Activated effector memory CD4-positive, alpha-beta T cell treated with anti-CD3 and anti-CD28 coated beads, Interleukin-2, amount 50 U/mL, for 16 hours (primary cell): ENCODE measurements around the gene DDN.

Source experiments
- DNase-seq: peaks from one replicate; pipeline ENCODE4 v3.0.0-alpha.2; 2020

DDN gene

DNA sequence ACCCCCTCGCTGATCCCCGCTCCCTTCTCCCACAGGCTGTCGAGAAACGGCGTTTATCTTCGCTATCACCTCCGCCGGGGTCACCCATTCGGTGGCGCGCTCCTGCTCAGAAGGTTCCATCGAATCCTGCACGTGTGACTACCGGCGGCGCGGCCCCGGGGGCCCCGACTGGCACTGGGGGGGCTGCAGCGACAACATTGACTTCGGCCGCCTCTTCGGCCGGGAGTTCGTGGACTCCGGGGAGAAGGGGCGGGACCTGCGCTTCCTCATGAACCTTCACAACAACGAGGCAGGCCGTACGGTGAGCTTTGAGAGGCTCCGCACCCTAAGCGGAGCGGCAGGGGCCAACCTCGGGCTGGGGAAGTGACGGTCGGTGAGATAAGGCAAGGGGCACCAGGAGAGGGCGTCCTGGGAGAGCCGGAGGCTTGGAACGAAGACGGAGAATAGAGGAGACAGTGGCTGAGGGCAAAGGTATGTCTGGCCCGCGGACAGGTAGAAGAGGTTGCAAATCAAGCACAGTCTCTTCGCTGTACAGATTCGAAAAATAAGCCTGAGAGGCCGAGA is 18.7 kb downstream of the DDN start:
- DNase-seq, result peak; percentile 75

DNA sequence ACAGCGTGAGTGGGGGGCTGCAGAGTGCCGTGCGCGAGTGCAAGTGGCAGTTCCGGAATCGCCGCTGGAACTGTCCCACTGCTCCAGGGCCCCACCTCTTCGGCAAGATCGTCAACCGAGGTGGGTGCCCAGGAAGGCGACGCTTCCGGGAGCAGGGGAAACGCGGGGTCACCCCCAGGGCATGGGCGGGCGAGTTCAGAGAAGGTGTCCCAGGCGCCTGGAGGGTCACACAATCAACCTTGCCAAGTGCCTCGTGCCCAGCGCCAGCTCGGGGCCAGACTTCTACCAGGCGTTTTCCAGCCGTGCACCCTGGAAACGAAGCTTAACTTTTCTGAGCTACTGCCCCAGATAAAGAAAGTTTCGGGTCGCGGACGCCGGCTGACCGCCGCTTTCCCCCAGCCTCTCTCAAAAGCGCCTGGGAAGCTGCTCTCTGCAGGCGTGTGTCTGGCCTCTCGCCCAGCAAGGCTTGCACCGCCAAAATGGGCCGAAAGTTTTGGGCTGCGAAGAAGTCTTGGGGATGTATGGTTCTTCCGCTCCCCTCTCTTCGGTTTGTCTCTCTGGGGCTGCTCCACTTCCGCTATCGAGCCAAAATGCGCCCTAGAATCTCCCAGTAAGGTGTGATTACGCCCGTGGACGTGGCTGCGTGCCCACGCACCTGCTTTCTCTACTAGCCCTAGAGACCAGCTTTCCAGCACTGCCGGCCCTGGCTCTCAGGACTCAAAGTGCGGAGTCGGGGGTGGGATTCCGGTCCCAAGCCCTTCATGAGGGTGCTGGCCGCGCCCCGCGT is 19.4 kb downstream of the DDN start:
- peak; percentile 80 for DNase-seq

DNA sequence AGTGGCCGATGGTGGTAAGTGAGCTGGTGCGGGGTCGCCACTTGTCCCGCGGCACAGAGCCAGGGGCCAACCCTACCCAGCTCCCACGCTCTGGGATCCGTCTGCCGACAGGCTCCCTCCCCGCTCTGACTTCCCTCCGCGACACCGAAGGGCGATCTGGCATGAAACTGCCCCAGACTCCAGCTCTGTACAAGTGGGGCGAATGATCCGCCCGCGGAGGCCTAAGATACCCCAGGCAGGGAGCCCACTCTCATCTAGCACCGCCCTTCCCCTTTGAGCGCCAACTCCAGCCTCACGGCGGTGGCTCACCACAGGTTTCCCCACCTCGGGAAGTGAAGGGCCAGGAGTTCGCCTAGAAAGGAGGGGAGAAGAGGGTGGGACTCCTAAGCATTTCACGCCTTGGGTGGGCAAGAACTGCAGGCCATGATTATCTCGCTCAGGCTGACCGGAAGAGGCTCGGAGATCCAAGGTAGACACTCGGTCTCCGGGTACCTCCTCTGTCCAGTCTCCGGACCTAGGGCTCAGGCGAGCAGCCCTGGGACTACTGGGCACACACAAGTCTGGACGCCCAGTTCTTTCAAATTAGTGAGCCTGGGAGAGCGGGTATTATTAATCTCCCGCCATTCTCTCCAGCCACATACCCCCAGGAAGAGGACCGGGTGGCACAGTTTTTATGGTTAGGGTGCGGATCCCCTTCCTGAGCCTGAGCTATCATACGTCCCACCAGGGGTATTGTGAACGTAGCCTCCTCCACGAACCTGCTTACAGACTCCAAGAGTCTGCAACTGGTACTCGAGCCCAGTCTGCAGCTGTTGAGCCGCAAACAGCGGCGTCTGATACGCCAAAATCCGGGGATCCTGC is 20.2 kb downstream of the DDN start:
- DNase-seq, result peak; percentile 66

DNA sequence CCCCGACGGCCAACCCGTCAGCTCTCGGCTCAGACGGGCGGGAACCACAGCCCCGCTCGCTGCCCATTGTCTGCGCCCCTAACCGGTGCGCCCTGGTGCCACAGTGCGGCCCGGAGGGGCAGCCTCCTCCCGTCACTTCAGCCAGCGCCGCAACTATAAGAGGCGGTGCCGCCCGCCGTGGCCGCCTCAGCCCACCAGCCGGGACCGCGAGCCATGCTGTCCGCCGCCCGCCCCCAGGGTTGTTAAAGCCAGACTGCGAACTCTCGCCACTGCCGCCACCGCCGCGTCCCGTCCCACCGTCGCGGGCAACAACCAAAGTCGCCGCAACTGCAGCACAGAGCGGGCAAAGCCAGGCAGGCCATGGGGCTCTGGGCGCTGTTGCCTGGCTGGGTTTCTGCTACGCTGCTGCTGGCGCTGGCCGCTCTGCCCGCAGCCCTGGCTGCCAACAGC is 20.9 kb downstream of the DDN start, which contains the start of gene WNT1:
Gene WNT1 (plus strand): TSS at position 32 of the 450 bp plus-strand sequence. CDS start 329 bp downstream, at position 361.
- no peak for DNase-seq

DNA sequence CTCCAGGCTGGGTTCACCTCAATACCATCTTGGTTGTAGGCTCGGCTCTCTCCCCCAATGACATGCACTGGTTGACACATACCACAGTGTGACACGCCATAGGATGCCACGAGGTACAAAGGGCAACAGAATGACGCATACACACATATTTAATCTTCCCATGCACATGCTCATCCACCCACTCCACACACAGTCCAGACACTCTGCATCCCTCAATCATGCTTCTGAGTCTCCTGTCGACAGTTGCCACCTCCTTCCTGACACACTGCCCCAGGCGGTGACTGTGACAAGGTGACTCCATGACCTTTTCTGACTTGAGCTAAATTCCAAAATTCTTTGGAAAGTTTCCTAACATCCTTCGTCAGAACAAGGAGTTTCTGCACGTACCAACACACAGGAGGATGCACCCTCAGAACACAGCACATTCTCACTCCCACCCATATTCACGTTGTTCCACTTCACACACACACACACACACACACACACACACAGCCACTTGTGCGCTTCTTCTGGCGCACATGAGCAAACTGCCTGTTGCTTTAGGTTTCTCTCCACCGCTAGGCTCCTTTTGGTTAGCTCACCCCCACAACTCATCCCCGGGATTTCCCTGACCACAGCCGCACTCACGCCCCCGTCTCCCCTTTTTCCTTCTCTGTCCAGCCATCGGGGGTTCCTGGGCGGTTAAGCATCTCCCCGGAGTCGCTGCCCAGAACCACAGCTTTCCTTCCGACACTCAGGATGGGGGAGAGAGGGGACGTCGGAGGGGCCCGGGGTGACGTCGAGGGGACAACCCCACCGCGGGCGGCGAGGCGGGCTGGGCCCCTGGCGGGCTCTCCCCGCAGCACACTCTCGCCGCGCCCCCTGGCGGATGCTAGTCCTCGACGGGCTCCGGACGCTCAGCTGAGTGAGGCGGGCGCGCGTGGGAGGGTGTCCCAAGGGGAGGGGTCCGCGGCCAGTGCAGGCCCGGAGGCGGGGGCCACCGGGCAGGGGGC is 21.6 kb downstream of the DDN start:
- DNase-seq, result peak; percentile 93

DNA sequence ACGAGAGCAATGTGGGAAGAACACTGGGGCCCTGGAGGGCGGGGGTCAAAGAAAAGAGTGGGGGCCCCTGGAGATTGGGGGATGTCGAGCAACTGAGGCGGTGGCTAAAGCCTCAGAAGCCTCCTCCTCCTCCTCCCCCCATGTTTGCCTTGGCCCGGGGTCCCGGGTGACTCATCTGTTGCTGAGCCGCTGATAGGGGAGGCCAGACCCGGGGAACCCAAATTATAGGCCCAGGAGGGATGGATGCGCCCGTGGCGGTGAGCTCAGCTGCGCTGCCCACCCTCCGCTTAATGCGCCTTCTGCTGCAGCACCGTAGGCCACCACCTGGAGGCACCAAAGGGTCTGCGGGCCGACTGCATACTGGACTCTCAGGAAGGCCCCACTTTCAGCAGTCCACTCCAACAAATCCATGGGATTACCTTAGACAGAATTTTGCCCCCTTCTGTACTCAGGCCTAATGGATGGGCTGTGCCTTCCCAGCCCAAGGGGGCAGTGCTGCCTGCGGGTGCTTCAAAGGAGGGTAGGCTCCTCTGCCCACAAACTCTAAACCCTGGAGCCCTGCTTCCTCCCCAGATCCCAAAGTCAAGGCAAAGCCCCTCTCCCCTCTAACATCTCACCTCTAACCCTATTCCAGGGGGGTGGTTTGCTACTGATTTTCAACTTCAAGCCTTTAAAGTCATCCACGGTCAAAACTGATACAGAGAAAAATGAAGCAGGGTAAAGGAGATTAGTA is 25.1 kb downstream of the DDN start:
- peak; percentile 75 for DNase-seq

DNA sequence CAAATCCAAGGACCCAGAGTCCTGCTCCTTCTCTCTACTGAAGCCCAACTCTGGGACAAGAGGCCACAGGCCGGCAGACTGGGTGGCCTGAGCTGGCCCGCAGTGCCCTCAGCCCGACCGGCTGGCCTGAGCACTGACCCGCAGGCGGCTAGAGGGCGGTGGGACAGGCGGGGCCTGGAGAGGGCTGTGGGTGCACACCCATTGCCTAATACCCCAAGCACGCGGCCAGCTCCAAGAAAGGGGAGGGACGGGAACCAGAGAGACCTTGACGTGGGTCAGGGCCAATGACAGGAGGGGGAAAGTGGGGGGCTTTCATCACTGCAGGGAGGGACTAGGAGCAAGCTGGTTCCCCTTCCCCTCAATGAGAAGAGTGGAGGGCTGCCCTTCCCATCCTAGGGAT is 25.6 kb downstream of the DDN start:
- DNase-seq, result no peak

DNA sequence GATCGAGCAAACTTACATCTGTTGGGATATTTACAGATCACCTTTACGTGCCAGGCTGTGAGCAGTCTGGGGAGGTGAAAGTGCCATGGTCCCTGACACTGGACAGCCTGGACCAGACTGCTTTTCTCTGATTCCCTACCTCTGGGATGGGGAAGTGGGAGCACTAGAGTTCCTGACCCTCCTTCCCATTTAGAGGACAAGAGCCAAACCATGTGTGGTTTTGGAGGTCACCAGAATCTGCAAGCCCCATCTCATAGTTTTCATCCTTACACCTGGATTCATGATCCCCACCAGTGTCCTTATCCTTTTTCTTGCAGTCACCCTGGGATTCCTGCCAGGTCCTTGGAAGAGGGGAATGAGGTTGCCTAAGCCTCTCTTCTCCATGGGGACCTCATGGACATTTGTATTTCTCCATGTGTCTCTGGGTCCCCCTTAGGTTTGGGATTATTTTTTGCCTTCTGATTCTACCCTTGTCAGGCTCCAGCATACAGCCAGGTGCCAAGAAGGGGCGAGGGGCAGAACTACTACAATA is 26.2 kb downstream of the DDN start:
- no peak for DNase-seq

DNA sequence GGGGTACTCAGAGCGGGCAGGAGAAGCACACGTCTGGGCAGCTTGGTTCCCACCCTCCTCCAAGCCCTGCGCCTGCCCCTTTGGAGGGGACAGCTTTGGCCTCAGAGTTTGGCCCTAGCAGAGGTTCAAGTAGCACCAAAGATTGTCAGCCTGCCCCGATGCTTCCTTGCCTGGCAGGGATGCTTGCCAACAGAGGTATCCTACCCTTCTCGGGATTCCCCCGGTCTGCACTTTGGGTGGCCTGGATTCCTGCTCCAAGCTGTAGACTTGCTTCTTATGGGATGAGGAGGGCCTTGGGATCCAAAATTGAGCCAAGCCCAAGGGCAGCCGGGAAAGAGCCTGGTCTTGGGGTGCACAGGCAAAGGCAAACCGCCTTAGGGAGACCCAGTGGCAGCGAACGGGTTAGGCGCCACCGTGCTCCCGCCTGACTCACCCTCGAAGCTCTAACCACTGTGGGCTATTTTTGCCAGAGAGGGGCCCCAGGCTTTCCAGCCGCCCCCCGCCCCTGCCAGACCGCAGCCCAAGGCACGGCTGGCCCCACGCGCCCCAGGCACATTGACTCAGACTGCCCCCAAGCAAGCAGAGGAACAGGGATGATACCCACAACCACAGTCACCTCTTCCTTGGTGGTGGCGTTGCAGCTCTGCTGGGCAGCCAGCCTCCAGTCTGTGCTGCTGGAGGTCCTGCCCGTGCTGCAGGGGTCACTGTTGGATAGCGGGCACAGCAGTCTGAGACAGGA is 26.8 kb downstream of the DDN start:
- peak; percentile 74 for DNase-seq

DNA sequence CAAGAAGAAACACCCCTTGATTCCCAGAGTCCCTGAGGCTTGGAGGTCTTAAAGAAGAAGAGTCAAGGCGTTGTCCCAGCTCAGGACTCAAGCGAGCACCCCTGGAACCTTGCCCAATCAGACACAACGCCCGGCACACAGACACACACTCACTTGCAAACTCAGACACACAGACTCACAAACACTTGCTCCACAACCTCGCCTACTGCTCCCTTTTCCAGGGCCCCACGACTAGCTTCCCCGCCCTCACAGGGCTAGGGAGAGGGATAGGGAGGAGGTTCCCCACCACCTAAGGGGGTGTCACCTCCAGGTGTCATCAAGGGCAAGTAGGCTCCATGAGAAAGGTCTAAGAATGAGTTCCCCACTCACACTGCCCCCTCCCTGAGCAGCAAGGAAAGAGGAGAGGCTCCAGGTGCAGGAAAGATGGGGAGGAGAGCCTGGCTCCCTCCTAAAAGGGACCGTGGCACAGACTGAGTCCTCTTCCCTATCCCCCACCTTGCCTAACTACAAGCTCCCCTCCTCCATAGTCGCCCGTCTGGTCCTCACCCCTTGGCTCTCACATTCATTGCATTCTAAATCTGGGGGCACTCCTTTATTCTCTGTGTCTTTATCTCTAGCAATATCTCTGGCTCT is 28.4 kb downstream of the DDN start:
- DNase-seq, result no peak

DNA sequence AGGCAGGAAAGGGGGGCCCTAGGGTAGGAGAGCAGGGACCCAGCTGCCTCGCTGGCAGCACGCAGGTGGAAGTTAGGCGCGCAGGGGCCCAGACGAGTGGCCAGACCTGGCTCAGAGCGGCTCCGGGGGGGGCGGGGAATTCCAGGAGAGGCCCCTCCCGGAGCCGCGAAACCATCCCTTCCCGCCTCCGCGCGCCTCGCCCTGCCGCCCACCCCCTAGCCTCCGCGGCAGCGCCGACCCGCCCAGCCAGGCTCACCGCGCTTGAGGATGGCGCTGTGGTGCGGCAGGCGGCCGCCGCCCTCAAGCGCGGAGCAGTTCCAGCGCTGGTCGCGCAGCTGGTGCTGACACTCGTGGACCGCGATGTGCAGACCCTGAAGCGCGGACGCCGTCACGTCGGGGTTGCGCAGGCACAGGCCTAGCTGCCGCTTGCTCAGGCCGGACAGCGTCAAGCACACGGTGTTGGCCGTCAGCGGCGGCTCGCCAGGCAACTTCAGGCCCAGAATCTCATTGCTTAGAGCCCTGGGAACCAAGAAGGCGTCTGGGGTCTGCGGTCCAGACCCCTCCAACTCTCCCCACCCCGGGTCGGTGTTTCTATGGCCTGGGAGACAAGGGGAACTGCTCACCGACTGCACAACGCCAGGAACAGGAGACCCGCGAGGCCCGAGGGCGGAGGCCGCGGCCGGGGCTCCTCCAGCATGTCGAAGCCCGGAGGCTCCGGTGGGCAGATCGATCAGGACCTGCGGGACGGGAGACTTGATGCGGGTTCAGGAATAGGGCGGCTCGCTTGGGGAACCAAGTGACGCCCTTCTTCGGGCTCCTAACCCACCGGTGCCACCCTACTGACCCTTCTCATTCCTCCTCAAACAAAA is 29.1 kb downstream of the DDN start:
- peak; percentile 79 for DNase-seq

DNA sequence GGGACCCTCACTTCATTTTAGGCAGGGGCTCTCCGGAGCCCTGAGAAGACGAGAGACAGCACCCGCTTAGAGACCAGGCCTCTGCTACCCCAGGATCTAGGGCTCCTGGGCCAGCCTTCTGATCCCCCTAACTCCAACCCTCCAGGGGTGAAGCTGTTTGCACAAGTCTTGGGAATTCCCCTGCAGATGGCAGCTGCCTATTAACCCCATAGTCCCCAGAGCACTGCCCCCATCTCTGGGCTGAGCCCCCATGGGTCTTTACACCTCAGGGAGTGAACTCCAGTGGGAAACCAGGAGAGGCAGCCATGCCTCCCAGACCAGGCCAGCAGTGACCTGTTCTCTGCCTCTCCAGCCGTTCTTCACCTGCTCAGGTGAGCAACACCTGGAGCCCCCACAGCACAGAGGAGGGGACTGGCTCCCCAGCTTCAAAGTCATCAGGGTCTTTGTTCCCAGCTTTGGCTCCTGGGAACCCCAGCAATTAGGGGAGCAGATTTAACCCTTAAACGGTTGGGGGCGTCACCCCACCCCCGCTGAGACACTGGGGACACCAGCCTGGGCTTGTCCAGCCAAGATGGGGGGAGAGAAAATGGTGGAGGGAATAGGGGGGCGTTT is 29.9 kb downstream of the DDN start:
- DNase-seq, result no peak

DNA sequence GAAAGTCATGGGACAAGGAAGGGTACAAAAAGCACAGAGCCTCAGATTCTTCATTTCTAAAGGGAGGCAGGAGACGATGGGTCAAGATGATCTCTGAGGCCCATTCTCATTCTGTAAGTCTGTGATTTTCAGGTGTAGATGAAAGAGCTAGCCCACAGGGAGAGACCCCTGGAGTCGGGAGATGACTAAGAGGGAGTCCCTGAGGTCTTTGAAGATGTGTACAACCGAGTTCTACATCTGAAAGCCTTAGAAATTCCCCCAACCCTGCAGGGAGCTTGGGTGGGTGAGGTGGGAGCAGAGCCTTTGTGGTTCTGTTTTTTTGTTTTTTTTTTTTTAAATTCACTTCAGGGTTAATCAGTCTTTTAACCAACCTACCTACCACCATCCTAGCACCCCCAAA is 30.7 kb downstream of the DDN start:
- no peak for DNase-seq

DNA sequence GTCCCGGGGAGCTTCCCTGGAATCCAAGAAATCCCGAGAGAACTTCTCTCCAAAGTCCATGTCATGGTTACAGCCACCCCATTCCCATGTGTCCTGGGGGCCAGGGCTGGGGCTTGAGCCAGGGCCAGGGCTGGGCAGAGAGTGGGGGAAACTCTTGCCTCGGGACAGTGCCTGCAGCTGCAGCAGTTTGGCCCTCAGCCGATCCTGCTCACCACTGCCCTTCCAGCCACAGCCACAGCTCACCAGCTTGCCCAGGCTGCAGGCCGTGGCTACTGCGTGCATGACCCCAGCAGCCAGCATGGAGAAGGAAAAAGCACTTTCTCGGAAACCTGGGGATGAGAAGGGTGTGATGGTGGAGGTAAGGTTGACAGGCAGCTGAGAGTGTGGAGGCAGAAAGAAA is 31.2 kb downstream of the DDN start:
- no peak for DNase-seq

DNA sequence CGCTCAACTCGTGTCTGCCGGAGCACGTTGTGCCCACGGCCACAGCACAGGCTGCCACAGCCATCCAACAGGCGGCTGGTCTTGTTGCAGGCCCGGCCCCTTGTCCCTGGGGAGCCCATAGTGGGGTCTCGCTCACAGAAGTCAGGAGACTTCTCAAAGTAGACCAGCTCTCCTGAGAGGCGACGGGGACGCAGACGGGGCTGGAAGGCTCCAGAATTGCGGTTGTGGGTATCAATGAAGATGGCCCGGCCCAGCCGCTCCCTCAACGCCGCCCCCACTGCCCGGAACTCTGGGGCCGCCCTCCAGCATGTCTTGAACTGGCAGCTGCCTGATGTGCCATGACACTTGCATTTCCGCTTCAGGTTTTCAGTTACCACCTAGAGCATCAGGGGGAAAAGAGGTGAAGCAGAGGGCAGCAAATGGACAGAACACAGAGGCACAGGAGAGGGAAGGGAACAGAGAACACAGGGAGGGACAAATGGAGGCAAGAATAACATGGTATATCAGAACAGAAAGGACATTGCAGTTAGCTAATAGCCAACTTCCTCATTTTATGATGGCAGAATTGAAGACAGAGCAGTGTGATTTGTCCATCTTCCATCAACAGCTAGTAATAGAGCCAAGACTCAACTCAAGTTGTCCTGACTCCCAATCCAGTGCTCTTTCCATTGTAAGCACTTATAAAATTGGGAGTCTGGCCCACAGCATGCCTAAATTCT is 32.8 kb downstream of the DDN start:
- no peak for DNase-seq

DNA sequence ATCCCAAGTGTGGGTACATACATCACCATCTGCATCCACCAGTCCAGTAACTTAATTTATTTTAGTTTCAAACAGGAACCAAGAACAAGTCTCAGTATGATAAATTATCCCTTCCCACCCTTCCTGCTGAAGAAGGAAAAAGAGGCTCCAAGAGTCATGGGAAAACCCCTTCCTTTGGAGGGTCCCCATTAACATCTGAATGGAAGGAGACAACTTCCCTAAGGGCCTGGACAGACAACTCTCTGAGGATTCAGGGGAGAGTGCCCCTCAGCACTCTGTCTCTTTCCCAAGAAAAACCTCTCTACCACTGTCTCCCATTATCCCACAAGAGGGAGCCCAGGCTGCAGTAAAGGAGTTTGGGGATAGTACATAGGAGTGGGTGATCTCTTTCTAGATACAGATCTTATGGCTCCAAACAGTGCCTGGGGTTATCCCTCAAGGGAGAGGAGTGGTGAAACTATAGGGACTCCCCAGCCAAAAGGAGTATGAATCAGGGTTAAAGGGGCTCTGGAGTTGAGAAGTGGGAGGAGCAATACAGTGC is 33.8 kb downstream of the DDN start:
- no peak for DNase-seq

DNA sequence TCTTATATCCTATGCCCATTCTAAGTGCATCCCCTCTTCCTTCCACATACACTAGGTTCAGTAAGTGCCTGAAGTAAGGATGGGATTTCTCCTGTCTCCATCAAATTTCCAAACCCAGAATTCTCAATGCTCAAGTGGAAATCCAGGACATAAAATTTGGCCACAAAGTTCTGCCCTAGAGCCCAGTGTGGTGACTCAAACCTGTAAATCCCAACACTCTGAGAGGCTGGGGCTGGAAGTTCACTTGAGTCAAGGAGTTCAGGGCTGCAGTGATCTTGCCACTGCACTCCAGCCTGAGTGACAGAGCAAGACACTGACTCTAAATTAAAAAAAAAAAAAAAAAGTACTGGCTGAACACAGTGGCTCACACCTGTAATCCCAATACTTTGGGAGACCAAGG is 37.4 kb downstream of the DDN start:
- no peak for DNase-seq

DNA sequence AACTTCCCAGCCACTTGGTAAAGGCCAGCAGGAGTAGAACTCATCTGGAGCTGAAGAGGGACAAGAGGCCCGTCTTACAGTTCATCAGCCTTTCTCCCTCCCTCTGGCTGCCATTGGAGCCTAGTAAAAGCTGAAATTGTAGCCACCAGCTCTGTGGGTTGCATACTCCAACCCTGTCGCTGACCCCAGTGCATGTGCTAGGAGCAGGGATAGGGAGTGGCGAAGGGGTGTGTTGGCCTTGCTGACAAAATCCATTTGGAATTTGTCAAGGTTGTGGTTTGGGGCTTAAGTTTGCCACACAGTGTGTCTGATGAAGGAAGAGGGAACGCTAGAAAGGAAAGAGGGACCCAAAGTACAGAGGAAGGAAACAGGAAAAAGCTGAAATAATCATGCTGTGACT is 37.8 kb downstream of the DDN start:
- DNase-seq, result no peak
